NCI-H1417 (cell line): ENCODE data around the gene C3orf52.

Source experiments
- DNase-seq, 3 experiments: peaks; one replicate each; lab custom pipeline; 2025; lab: John Stamatoyannopoulos, UW

The C3orf52 gene

GRCh38 chr3:112119962-112120836 lies 34.0 kb downstream of the C3orf52 start:
- DNase-seq, result peak in 1 of 3 experiments; percentile 49

- peak in 1 of 3 experiments; percentile 17 for DNase-seq
These were observed 35.7 kb downstream of the C3orf52 start for GRCh38 chr3:112121577-112122547.

- no peak for DNase-seq
These were observed 36.7 kb downstream of the C3orf52 start for GRCh38 chr3:112122870-112123269.

GRCh38 chr3:112123548-112123947 lies 37.4 kb downstream of the C3orf52 start:
- no peak for DNase-seq

GRCh38 chr3:112124907-112125607 lies 38.9 kb downstream of the C3orf52 start:
- DNase-seq, result peak; percentile 21 to 74 (median 46)

- DNase-seq, result peak in 1 of 3 experiments; percentile 35
These were observed 40.3 kb downstream of the C3orf52 start for GRCh38 chr3:112126511-112126911.

GRCh38 chr3:112127522-112128494 lies 41.6 kb downstream of the C3orf52 start:
- DNase-seq, result no peak

- DNase-seq, result peak in 1 of 3 experiments; percentile 34
These were observed 42.9 kb downstream of the C3orf52 start for GRCh38 chr3:112128843-112129727.

GRCh38 chr3:112129925-112130637 lies 43.9 kb downstream of the C3orf52 start:
- DNase-seq, result no peak

- DNase-seq, result no peak
These were observed 44.4 kb downstream of the C3orf52 start for GRCh38 chr3:112130638-112130993.

GRCh38 chr3:112131111-112131510 lies 44.9 kb downstream of the C3orf52 start:
- DNase-seq, result no peak

GRCh38 chr3:112132088-112132487 lies 45.9 kb downstream of the C3orf52 start:
- no peak for DNase-seq

GRCh38 chr3:112132554-112132953 lies 46.4 kb downstream of the C3orf52 start:
- no peak for DNase-seq

GRCh38 chr3:112132975-112133448 lies 46.8 kb downstream of the C3orf52 start, which contains the start of gene GCSAM:
Gene GCSAM, minus strand, starts transcription at chr3:112133248. Its CDS starts 128 bp downstream, at chr3:112133120.
- DNase-seq, result no peak

- DNase-seq, result no peak
These were observed 47.6 kb downstream of the C3orf52 start for GRCh38 chr3:112133626-112134334.

- DNase-seq, result no peak
These were observed 48.3 kb downstream of the C3orf52 start for GRCh38 chr3:112134335-112135124.

- DNase-seq, result no peak
These were observed 49.9 kb downstream of the C3orf52 start for GRCh38 chr3:112136046-112136445.
